ENCODE measurements around the gene CFAP99.

- TF ChIP-seq POLR2A (IDR thresholded peaks at IDR 0.05; ENCODE audit: low read depth, low read length) (no peak), POLR2AphosphoS5 (IDR thresholded peaks at IDR 0.05; ENCODE audit: low read depth, low read length) (no peak), TAF1 (IDR thresholded peaks at IDR 0.05; ENCODE audit: borderline replicate concordance, low read depth, low read length) (no peak)
Observed at GRCh38 chr4:2385516-2385915, 33.2 kb upstream of the CFAP99 start.
